NCI-H82 (cell line): ENCODE measurements around the gene UPK3B.
A peak's percentile ranks its signal among the peaks of the same experiment; 100 is the strongest.
"Not testable (repeated sequence)": the region's sequence is repeated elsewhere in the genome, so short reads cannot be mapped to it uniquely, and the experiment has no call there.

ENCODE experiments used
- DNase-seq: peaks from one replicate; lab custom pipeline; 2025; lab: John Stamatoyannopoulos, UW

The UPK3B gene

GRCh38 chr7:76509931-76510877 is at the start of gene UPK3B:
UPK3B (plus strand) TSS chr7:76510552; CDS start chr7:76510653, 101 bp downstream.
- DNase-seq = peak; percentile 65

DNA sequence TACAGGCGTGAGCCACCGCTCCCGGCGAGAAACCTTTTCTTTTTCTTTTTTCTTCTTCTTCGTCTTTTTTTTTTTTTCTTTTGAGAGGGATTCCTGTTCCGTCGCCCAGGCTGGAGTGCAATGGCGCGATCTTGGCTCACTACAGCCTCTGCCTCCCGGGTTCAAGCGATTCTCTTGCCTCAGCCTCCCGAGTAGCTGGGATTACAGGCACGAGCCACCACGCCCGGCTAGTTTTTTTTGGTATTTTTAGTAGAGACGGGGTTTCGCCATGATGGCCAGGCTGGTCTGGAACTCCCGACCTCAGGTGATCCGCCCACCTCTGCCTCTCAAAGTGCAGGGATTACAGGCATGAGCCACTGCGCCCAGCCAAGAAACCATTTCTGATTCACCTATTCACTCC is 49.6 kb upstream of the UPK3B start:
- DNase-seq = not testable (repeated sequence)

- DNase-seq = not testable (repeated sequence)
Measured at GRCh38 chr7:76461464-76462101, 48.8 kb upstream of the UPK3B start, which contains the start of gene DTX2. DTX2 (plus strand) TSS chr7:76461709; CDS start chr7:76480510, 18,801 bp downstream.

DNA sequence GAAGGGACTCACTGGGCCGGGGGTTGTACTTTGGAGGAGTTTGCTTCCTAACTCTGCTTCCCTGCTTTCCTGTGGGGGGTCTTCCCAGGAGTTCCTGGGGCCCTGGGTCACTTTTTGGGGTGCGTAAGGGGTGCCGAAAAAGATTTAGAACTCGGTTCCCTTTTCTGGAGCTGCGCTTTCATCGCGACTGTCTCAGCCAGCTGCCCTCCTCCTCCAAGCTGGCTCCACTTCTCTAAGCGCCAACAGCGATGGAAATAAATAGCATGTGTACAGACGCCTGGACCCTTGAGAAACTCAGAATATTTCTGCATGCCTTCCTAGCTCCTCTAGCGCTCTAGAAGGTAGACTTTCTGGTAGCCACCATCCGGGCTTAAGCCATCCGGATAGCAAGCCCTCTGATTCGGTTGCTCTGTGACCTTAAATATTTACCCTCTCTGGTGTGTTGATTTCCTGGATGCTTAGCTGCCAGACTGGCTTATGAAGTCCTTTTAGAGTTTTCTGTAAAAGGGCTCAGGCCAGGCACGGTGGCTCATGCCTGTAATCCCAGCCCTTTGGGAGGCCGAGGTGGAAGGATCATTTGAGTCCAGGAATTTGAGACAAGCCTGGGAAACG is 48.0 kb upstream of the UPK3B start:
- not testable (repeated sequence) for DNase-seq

GRCh38 chr7:76464959-76465358 is 45.4 kb upstream of the UPK3B start:
- not testable (repeated sequence) for DNase-seq

DNA sequence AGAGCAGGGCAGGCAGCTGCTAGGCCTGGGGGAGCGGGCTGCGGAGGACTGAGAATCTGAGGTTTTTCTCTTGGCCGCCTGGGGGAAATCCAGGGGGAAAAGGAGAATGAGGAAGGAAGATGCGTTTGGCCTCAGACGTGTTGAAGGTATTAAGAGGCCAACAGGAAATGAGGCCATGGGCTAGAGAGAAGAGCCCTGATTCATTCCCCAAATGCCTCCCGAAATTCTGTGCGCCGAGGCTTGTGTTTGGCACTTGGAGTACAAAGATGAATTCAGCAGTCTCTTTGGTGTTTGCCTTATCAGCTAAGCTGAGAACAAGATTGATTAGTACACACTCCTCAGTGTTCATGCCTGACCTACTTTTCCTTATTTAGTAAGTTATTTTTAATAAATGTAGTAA is 44.4 kb upstream of the UPK3B start:
- not testable (repeated sequence) for DNase-seq

GRCh38 chr7:76467743-76468404 is 42.5 kb upstream of the UPK3B start:
- not testable (repeated sequence) for DNase-seq

DNA sequence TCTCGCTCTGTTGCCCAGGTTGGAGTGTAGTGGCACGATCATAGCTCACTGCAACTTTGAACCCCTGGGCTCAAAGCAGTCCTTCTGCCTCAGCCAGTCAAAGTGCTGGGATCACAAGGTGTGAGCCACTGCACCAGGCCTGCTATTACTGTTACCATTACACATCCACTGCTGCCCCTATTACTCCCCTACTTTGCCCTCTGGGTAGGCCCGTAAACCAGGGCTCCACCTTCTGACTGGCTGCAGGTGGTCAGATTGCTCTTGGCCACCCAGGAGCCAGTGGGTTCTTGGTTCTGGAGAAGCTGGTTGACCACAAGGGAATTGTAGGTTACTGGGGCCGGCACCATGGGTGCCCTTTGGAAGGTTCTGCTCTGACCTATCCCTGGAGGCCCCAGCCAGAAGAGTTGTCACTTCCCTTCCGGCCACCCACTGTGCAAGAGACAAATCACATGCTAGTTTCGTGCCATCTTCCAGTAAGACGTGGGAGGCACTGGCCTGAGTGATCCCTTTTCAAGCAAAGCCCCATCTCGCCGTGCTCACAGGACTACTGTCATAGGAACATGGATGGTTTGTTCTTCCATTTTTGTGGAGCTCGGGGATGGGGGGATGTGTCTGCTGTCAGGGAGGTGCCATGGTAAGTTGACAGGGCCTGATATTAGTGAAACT is 38.7 kb upstream of the UPK3B start:
- not testable (repeated sequence) for DNase-seq

DNA sequence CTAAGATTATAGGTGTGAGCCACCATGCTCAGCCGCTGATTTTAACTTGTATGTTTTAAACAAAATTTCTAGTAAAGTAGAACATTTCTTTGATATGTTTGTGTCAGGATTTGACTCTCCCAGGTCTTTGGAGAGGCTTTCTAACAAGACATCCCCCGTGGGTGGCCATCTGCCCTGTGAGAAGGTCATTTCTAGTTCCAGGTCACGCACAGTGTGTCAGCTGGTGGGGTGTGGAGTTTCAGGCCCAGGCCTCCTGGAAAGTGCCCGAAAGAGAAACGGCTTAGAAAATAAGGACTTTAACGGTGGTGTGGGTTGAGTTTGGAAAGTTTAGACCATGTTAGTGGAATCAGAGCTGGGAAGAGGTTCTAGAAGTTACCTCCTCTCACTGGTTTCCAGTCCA is 37.3 kb upstream of the UPK3B start:
- DNase-seq = not testable (repeated sequence)

GRCh38 chr7:76476280-76476679 is 34.1 kb upstream of the UPK3B start:
- not testable (repeated sequence) for DNase-seq

DNA sequence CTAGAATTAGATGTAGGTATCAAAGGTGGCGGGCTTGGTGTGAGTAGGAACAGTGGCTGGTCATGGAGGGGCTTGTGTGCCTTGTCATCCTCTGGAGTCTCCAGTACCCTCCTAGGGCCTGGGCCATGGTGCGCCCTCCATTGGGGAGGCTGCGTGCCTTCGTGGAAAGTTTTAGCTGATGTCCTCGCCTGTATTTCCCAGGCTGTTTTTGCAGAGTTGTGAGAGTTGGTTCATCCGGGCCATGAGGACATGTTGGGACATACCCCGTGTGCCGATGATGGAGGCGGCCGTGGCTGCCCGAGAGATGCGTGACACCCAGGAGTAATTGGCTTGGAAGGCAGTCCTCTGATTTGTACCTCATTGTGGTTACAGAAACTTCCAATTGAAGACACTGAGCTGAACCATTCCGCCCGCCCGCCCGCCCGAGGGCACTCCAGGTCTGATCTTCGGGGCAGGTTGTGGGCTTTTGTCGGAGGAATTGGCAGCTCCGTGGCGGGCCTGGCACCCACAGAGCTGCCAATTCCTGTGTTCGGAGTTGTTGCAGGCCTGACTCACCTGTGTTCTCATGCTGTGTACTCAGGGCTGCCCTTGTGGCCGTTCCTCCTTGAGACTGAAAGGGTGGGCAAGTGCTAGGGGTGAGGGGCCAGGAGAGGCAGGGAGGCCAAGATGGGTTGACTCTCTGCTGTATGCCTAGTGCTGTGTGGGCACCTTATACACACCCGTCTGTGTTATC is 33.4 kb upstream of the UPK3B start:
- DNase-seq = not testable (repeated sequence)

DNA sequence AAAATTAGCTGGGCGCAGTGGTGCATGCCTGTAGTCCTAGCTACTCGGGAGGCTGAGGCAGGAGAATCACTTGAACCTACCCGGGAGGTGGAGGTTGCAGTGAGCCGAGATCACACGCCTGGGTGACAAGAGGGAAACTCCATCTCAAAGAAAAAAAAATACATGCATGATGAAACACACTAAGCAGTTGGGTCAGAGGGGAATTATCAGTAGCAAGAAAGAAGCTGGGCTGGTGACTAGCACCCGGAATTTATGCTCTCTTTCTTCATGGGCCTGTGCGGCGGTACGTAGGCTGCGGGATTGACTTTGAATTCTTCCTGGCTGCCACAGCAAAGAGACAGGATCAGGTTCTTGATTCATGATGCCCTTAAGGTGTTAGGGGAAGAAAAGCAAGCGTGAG is 30.7 kb upstream of the UPK3B start:
- DNase-seq = not testable (repeated sequence)

GRCh38 chr7:76480403-76481253 is 29.7 kb upstream of the UPK3B start:
- not testable (repeated sequence) for DNase-seq

DNA sequence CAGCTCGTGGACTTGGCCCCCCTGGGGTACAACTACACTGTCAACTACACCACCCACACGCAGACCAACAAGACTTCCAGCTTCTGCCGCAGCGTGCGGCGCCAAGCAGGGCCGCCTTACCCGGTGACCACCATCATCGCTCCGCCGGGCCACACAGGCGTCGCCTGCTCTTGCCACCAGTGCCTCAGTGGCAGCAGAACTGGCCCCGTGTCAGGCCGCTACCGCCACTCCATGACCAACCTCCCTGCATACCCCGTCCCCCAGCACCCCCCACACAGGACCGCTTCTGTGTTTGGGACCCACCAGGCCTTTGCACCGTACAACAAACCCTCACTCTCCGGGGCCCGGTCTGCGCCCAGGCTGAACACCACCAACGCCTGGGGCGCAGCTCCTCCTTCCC is 27.7 kb upstream of the UPK3B start:
- not testable (repeated sequence) for DNase-seq

DNA sequence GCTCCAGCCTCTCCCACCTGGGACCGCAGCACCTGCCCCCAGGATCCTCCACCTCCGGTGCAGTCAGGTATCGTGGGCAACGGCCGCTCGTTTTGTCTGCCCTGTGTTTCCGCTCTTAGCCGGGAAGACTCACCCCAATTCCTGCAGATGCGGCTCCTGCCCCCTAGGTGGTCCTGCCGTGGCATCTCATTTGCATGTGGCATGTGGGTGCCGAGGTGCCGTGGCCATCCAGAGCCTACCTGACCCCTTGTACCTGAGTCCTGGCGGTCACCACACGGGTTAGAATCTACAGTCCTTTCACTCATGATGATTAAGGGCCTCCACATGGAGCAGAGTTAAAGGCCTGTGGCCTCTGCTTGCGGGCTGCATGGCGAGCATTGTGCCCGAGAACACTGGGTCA is 27.3 kb upstream of the UPK3B start:
- DNase-seq = not testable (repeated sequence)

DNA sequence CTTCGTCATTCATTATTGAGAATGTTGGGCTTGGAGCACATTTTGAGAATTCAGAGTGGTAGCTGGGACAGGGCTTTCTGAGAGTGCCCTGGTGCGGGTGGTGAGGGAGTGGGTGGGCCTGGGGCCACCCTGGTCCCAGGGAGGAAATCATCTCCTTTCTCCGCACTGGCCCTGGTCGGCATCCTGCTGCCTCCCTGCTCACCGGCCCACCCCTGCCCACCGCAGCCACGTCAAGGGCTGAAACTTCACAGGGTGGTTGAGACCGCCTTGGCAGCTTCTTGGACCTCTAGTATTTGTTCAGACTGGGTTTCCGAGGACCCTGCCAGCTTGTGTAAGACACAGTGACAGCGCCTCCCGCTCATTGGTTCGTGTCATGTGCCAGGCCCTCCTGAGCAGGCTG is 25.9 kb upstream of the UPK3B start:
- DNase-seq = not testable (repeated sequence)

DNA sequence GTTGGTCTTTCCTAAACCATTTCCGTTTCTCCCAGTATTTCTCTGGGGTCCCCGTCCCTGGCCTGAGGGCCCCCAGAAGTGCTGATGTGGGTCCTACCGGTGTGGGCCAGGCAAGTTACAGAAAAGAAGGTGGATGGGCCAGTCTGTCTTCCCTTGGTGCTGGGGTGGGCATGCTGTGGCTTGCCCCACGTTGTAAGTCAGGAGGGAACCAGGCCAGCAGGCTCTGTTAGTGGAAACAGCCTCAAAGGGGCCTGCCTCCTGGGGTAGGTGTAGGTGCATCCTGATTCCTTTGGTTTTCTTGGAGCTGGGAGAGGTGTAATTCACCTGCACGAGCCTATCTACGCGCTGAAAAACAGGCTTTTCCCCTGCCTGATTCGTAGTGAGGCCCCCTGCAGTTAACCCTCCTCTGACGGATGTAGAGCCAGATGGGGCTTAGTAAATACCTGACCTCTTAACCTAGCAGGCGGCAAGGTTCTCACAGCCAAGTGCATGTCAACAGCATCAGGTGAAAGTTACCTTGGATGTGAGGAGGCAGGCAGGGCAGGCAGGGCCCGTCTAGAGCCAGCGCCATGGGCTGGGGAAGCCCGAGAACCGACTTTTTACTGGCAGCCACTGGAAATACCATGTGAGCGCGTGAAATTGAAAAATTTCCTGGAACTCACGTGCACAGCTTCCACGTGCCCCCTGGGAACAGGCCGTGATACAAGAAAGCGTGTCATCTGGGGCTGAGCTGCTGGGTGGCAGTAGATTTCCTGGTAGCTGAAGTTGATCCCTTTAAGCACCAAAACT is 24.3 kb upstream of the UPK3B start:
- DNase-seq = not testable (repeated sequence)

DNA sequence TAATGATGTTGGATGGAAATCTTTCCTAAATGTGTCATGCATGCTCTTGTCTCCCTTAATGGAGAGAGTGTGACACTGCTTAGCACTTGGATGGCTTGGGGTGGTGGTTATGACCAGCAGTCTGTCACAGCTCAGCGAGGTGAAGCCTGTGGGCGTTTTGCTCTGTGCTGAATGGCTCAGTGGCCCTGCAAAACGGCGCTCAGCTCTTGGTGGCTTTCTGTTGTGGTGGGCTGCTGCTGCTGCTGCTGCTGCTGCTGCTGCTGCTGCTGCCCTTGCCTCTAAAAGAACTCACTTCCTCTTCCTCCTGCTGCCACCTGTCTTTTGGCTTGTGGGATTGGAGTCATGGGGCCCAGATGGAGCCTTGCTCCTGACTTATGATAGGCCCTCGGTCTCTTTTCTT is 23.7 kb upstream of the UPK3B start:
- not testable (repeated sequence) for DNase-seq

- not testable (repeated sequence) for DNase-seq
Measured at GRCh38 chr7:76487969-76488368, 22.4 kb upstream of the UPK3B start.
